Measurements from ENCODE around the gene FUT8.

DNA sequence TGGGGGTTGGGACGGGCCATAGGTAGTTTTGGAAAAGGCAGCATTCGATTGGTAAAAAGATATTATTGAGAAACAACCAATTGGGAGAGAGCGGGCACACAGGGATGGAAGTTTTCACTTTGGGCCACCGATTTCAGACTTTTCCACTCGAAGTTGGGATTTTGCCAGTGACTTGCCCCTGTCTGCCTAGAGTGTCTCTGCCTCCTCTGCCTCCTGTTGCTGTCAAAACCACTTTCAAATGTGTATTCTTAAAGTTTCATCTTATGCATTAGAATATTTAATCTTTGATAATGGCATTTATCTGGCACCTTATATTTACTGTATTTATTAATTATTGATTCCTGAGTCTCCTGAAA, 182.3 kb downstream of the FUT8 start:
- TF ChIP-seq OSR1 (CRISPR knock-in tag; IDR thresholded peaks at IDR 0.05) (no peak), POU6F1 (CRISPR knock-in tag; IDR thresholded peaks at IDR 0.05; ENCODE audit: borderline replicate concordance, low read depth) (no peak), GLIS3 (CRISPR knock-in tag; IDR thresholded peaks at IDR 0.05) (no peak), CSRNP3 (CRISPR knock-in tag; IDR thresholded peaks at IDR 0.05) (no peak), ZFP3 (CRISPR knock-in tag; IDR thresholded peaks at IDR 0.05) (no peak), ZNF70 (CRISPR knock-in tag; IDR thresholded peaks at IDR 0.05) (no peak), CSDC2 (CRISPR knock-in tag; IDR thresholded peaks at IDR 0.05) (no peak), ZFP30 (CRISPR knock-in tag; IDR thresholded peaks at IDR 0.05) (no peak), PATZ1 (CRISPR knock-in tag; IDR thresholded peaks at IDR 0.05; ENCODE audit: borderline replicate concordance) (no peak), ZC3H10 (CRISPR knock-in tag; IDR thresholded peaks at IDR 0.05) (no peak)
- TF ChIP-seq, protein P1, sequence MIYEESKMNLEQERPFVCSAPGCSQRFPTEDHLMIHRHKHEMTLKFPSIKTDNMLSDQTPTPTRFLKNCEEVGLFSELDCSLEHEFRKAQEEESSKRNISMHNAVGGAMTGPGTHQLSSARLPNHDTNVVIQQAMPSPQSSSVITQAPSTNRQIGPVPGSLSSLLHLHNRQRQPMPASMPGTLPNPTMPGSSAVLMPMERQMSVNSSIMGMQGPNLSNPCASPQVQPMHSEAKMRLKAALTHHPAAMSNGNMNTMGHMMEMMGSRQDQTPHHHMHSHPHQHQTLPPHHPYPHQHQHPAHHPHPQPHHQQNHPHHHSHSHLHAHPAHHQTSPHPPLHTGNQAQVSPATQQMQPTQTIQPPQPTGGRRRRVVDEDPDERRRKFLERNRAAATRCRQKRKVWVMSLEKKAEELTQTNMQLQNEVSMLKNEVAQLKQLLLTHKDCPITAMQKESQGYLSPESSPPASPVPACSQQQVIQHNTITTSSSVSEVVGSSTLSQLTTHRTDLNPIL (CRISPR knock-in tag; IDR thresholded peaks at IDR 0.05; ENCODE audit: low read depth): no peak
